GM19467 (cell line): ENCODE measurements around the gene ZNF329.

Experiments
- ATAC-seq: cut with Tn5 transposase; IDR thresholded peaks from one replicate; pipeline ENCODE4 v1.9.1; 2021; ENCODE audit warnings: mild to moderate bottlenecking, moderate library complexity; ENCODE audit not compliant: unreplicated experiment

The ZNF329 gene

DNA sequence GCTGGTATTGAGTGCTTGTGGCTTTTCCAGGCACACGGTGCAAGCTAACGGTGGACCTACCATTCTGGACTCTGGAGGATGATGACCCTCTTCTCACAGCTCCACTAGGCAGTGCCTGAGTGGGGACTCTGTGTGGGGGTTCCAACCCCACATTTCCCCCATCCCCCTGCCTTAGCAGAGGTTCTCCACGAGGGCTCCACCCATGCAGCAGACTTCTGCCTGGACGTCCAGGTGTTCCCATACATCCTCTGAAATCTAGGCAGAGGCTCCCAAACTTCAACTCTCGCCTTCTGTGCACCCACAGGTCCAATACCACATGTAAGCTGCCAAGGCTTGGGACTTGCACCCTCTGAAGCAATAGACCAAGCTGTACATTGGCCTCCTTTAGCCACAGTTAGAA lies 27.2 kb downstream of the ZNF329 start:
- no peak for ATAC-seq

GRCh38 chr19:58118979-58119733 lies 31.4 kb downstream of the ZNF329 start:
- no peak for ATAC-seq

DNA sequence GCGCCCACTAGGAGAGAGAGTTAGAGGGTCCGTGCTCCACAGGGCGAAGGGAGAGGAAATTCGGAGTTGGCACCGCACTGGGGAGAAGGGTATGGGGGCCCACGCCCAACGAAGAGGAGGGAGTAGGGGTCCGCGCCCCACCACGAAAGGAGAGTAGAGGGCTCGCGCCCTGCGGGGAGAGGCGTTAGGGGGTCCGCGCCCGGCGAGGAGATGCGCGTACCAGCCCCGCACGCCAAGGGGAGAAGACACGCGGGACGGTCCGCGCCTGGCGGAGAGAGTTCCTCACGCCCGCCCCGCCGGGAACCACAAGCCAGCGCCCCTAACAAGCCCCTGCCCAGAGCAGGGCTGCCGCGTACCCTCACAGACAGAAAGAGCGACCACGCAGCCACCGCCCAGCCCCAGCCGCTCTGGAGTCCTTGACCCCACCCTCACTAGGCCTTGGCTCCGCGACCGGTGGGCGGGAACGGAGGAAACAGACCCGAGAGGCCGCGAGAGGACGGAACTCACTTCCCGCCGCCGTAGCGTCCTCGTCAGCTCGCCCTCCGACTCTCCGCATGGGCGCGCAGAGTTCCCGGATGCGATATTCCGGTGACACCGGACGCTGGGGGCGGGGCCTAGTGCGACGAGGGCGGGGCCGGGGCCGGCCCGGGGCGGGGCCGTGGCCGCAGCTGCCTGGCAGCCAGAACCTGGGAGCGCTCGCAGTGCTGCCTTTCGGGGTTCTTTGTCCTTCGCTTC lies 32.6 kb downstream of the ZNF329 start:
- no peak for ATAC-seq

DNA sequence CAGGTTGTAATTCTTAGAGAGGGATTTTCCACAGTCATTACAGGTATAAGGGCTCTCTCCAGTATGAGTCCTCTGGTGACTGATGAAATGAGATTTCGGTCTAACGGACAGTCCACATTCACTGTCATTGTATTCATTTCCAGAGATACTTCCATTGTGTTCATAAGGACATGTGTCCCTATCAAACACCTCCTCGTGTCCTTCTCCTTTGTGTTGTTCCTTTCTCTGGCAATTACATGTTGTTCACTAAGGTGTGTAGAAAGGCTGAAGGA lies 42.1 kb downstream of the ZNF329 start:
- ATAC-seq = no peak

GRCh38 chr19:58107778-58108545 lies 42.6 kb downstream of the ZNF329 start:
- ATAC-seq = no peak

DNA sequence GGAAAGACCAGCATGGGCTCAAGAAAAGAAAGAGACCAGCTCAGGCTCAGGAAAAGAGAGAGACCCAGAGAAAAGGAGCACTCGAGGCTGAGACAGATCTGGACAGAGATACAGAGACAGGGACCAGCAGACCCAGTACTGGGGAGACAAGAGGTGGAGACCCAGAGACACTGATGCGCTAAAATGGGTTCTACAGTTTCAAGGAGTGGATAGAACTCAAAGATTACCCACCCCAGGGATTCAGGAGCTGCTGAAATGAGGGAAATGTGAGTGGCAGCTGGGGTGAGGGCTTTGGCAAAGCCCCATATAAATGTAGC lies 51.9 kb downstream of the ZNF329 start:
- ATAC-seq = no peak

DNA sequence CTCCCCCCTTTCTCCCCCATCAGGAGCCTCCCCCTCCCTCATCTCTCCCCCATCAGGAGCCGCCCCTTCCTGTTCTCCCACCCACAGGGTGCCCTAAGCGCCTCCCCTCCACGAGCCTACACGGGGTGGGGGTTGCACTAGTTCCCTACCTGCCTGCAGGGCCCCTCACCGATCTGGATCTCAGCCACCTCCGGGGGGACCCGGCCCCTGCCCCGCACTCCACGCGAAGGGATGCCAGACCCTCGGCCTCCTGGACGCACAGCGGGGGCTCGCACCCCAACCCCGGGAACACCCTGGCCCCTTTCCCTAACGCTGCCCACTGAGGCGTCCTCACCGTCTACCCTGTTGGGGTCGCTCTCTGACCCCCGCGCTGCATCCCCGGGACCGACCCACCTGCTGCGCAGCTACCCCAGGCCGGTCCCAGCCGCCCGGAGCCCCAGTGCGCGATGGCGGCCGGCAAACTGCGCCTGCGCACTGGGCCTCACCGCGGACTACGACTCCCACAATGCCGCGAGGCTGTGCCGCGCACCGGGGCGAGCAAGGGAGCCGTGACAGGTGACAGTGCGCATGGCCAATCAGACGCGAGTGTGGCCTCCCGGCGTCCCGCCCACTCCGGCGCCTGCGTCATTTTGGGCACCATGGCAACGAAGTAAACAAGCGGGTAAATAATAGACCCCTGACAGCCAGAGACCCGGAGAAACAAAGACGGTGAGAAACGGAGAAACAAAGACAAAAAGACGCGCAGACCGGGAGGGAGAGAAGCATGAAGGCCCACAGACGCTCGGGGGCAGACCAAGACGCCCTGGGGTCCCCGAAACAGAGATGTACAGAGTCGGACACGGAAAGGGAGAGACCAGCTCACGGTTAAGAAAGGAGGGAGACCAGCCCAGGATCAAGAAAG lies 52.6 kb downstream of the ZNF329 start, which contains the start of gene ZSCAN18:
ZSCAN18 (minus strand) TSS at position 451 of the 901 bp plus-strand sequence. CDS start 7,964 bp downstream, outside the sequence.
- no peak for ATAC-seq

DNA sequence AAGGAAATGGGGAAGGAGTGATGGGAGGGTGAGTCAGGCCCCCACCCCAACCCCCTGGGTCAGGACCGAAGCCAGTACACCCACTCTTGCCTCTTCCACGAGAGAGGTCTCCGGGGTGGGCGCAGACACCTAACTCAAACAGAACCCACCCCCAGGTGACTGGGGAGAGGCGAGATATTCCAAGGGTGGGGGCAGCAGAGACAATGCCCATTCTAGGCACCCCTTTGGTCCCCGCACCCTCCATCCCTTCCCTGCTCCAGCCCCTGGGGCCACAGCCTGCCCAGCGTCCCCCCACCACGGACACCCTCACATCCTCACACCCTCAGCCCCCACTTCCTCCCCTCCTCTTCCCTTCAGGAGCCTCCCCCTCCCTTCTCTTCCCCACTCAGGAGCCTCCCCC lies 53.2 kb downstream of the ZNF329 start:
- no peak for ATAC-seq

GRCh38 chr19:58096884-58097283 lies 53.7 kb downstream of the ZNF329 start:
- no peak for ATAC-seq

DNA sequence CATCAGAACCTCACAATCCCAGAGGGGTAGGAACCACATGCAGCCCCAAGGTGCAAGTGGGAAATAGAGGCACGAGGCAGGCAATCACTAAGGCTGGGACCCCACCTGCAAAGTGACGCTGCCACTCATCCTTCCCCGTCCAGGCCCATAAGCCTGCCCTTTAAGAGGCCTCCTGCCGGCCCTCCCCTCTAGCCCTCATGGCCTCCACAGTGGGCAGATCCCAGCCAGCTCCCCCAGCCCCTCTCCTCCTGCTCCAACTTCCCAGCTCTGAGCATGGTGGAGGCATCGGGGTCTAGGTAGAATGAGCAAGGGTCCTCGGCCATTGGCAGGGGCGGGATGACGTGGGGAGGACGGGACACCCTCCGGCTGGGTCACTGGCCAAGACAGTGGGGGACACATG lies 55.3 kb downstream of the ZNF329 start:
- ATAC-seq = no peak

DNA sequence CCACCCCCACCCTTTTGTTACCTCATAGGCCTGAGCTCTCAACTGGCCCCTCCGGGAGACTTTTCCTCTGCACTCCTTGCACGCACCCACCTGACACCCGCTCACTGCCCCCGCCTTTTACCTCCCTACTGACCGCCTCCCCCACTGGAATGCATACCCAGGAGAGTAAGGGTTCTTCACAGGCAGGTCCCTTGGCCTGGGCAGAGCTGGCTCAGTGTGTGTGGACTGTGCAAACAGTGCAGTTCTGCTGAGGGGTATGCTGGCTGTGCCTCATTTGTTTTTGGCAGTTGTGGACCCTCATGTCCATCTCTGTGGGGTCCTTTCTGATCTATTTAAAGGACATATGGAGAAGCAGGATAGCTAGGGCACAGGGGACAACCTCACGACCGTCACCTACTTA lies 57.5 kb downstream of the ZNF329 start:
- ATAC-seq = no peak

- no peak for ATAC-seq
Measured at GRCh38 chr19:58091251-58091995, 59.2 kb downstream of the ZNF329 start.

DNA sequence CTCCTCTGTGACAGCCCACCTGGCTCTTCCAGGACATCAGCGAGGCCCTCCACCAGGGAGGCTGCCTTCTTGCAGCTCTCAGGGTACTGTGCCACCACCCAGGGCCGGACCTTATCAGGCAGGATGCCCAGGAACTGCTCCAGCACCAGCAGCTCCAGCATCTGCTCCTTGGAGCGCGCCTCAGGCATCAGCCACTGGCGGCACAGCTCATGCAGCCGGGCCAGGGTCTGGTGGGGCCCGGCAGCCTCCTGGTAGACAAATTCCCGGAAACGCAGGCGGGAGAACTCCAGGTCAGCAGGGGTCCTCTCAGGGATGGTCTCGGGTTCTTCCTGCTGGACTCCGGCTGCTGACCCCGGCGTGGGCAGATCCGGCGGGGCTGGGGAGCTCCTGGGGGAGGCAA lies 60.7 kb downstream of the ZNF329 start:
- ATAC-seq = no peak

GRCh38 chr19:58088521-58089052 lies 62.0 kb downstream of the ZNF329 start:
- no peak for ATAC-seq

DNA sequence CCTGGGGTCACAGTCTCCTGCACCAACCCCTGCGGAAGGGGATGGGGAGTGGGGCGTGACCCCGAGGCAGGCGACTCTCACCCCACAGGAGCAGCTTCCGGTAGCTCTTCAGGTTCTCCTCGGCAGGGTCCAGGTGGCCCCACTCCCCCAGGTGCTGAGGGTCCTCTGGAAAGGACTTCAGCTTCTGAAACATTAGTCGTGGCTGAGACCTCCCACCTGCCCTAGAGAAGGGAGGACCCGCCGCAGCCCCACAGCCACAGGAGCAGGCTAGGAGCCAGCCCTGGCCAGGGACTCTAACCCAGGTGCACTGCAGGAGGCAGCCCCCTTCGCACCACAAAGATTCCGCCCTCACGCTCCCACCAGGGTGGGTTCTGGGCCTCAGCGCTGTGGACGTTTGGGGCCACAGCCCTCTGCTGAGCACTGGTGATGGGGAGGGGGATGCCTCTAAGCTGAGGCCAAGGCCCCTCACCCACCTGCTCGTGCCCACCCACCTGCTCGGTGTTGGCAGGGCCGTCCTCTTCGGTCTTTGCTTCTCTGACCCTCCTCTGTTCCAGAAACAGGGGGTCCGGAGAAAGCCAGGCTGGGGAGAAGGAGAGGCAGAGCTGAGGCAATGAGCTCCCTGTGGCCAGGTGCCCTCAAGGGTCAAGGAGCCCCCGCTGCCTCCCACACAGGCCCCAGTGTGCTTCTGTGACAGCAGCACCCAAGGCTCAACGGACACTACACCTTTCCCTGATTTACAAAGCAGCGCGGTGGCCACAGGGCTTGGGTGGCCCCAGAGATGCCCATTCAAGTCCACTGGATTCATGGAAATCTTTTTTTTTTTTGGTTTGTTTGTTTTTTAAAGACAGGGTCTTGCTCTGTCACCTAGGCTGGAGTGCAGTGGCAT lies 63.5 kb downstream of the ZNF329 start:
- ATAC-seq = no peak

GRCh38 chr19:58085348-58085875 lies 65.2 kb downstream of the ZNF329 start:
- ATAC-seq = no peak

- ATAC-seq = no peak
Measured at GRCh38 chr19:58084596-58085347, 65.8 kb downstream of the ZNF329 start.

DNA sequence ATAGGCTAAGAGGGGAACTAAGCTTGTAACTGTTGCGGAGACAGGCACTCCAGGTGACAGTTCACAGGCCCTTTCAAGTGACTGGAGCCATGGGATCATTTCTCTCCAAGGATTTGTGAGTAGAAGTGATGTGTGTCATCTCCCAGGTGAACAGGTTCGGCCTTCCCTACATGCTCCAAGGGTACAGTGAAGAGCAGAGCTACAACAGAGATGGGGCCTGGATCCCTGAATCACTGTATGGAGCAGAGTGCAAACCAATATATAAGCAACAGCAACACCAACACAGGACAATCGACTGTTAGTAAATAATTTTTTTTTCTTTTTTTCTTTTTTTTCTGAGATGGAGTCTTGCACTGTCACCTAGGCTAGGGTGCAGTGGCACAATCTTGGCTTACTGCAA lies 67.6 kb downstream of the ZNF329 start:
- ATAC-seq = no peak
